Ramos (cell line): ENCODE results near the gene SKIC8.

Experiments used
- in situ Hi-C: fragments of 300-500 bp; cut with MboI; formaldehyde crosslinking; loops from one replicate; pipeline ENCODE4 v1.14.3; 2022; ENCODE audit warnings: low sequenced_read_pairs; ENCODE audit not compliant: unreplicated experiment

SKIC8 gene

DNA sequence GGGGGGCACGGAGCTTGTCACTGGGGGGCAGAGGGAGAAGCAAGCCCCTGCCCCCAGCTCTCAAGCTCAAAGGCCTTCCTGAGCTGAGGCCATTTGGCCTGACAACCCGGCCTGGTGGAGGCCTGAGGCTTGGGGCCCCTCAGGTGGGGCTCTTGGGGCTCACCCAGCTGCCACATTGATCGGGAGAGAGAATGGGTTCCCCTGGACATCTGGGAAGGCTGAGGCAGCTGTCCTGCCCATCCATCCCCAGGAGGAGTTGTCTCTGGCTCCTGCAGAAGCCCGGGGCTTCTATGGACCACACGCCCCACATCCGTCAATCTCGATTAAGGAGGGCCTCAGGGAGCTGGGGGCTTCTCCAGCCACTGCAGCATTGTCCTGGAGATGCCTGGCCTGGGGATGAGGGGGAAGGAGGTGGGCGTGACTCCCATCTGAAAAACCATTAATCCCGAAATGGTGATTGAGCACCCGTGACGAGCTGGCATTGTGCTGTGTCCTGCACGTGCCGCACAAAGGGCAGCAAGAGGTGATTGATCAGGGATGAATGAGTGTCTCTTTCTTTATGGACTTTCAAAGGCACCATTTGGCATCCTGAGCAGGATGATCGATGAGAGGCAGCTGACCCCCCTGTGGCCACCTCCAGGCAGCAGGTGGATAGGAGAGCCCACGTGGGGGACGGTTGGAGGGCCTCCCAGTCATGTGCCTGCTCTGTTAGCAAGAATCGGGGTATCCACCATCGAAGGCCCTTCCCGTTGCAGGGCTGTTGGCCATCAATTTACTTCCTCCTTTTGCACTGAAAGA lies 23.5 kb upstream of the SKIC8 start:
- in situ Hi-C loops: no loop called here

DNA sequence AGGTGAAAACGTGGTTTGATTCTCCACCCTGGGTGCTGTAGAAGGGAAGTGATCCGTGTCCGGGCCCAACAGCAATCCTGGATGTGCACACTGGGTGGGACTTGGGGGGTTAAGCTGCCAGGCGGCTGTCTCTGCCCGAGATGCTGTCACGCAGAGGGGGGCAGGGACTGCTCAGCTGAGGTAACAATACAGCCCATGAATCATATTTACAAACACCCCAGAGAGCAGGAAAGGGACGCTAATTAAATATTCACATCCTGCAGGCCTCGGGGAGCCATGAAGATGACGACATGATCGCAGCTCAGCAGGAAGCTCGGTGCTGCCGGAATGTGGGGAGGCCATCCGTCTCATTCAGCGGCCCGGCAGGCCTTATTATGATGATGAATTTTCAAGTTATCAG lies 22.8 kb upstream of the SKIC8 start:
- in situ Hi-C loops: no loop called here

- in situ Hi-C loops: no loop called here
Observed at GRCh38 chr15:78321786-78322185, 22.4 kb upstream of the SKIC8 start.

DNA sequence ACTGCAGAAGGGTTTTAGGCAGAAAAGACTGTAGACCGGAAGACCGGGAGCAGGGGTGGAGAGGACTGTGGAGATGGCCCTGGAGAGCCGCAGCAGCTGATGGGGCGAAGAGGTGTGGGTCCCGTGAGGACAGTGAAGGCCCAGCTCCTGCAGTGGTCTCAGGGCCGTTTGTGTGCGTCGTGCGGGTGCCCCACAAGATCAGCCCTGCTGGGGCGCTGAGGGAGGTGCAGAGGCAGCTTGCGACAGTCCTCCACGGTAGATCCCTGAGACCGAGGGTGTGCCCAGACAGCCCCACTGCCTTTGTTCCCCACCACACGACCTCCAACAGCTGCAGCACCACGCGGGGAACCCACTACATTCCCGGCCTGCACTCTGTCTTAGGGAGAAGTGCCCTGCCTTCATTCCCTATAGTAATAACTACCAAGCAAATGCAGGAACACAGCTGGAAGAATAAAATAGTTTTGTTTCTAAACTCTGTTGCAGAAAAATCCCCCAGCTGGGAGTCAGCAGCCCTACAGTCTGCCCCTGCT lies 21.7 kb upstream of the SKIC8 start:
- in situ Hi-C loops: no loop called here

- in situ Hi-C loops: no loop called here
Observed at GRCh38 chr15:78320183-78320582, 20.8 kb upstream of the SKIC8 start.

DNA sequence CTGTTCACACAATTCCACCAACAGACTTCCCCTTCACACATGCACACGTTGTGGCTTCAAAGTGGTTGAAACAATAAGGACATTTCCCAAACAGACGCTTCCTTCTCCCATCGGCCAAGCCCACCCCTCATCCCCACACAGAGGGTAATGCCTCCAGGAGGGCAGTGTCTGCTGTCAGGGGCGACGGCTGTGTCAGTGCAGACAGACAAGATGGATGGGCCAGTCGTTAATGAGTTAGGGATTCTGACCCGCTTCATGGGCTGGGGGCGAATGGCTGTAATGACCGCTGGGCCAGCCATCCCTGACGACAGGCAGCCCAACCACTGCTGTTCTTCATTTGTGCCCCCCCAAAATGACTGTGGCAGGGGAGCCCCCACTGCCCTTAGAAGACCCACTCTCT lies 20.2 kb upstream of the SKIC8 start:
- in situ Hi-C loops: loop anchor here (10.0 kb wide), 1 partner anchor 385 kb away; no protein-coding TSS in a partner anchor

DNA sequence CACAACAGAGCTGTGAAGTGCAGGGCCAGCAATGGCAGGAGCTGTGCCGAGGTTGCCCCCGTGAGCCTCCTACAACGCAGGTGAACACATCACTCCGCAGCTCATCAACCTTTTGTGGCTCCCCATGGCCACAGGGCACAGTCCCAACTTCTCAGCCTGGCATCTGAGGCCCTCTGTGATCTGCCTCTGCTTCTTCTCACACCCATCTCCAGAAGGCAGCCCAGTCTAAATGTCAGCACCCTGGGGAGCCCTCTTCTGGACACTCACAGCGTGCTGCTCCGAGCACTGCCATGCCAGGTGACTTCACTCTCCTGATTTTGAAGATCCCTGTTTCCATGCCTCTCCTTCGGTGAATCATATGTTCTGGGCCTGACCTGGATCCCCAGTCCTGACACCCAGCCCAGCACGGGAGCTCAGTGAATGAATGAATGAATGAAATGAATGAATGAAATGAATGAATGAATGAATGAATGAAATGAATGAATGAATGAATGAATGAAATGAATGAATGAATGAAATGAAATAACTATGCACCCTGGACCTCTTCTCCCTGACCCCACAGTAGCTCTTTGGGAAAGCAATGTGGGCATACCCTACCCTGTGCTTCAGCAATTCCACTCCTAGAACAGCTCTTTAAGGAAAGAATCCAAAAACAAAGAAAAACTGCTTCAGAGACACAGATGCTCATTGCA lies 17.9 kb upstream of the SKIC8 start:
- in situ Hi-C loops: loop anchor here (10.0 kb wide), 1 partner anchor 388 kb away; no protein-coding TSS in a partner anchor

GRCh38 chr15:78316283-78317083 lies 17.1 kb upstream of the SKIC8 start:
- in situ Hi-C loops: loop anchor here (10.0 kb wide), 1 partner anchor 388 kb away; no protein-coding TSS in a partner anchor

DNA sequence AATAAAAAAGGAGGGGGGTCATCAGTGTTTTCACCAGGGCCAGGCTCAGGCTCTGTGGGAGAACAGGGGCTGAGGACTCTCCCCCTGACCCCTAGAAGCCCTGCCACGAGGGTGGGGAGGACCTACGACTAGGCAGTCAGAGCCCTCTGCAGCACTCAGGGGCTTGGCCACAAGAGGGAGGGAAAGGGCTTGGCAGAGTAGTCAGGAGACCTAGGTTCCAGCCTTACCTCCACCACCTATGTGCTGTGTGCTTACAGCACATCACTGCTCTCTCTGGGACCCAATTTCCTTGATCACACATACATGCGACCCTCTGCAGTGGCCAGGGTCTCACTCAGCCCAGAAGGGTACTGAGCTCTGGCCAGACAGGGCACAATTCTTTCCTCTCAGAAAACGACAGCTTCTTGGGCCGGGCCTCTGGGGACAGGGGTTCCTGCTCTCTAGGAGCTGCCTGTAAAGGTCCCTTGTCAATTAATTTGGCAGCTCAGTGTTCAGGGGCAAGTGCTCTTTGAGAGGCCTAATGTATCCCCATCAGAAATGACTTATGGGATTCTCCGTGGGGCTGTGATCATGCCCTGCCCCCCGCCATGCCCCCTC lies 16.4 kb upstream of the SKIC8 start:
- in situ Hi-C loops: loop anchor here (10.0 kb wide), 1 partner anchor 389 kb away; no protein-coding TSS in a partner anchor

DNA sequence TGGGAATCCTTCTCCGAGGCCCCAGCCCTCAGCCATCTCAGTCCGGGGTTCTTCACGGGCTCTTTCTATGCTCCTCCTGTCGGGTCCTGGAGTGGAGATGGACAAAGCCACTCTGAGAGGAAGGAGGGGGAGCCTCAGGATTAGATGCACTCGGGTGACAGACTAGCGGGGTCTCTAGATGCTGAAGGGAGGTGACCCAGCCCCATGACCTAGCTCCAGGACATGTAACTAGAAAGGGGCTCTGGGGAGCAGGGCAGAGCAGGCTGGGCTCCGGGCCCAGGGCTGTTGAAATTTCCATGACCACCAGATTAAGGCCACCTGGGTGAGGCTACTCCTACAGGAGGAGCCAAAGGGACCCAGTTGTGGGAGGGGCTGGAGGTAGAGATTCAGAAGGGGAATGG lies 14.8 kb upstream of the SKIC8 start:
- in situ Hi-C loops: loop anchor here (10.0 kb wide), 1 partner anchor 391 kb away; no protein-coding TSS in a partner anchor

DNA sequence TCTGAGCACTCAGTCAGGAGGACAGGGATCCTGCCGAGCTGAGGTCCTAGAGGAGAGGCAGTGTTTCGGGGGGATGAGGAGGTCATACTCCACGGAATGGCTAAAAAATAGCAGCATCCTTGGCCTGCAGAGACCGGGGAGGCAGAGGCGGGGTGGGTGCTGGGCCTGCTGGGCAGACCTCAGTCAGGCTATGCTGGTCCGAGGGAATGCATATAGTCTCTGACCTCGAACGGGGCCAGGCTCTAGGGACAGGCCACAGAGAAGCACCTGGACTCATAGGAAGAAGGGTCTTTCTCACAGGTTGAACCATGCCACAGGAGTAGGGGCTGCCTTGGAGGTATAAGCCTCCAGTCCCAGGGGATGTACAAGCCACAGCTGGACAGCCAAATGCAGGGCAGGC lies 14.0 kb upstream of the SKIC8 start:
- in situ Hi-C loops: loop anchor here (10.0 kb wide), 1 partner anchor 391 kb away; no protein-coding TSS in a partner anchor

GRCh38 chr15:78312957-78313356 lies 13.5 kb upstream of the SKIC8 start:
- in situ Hi-C loops: loop anchor here (10.0 kb wide), 1 partner anchor 392 kb away; no protein-coding TSS in a partner anchor

DNA sequence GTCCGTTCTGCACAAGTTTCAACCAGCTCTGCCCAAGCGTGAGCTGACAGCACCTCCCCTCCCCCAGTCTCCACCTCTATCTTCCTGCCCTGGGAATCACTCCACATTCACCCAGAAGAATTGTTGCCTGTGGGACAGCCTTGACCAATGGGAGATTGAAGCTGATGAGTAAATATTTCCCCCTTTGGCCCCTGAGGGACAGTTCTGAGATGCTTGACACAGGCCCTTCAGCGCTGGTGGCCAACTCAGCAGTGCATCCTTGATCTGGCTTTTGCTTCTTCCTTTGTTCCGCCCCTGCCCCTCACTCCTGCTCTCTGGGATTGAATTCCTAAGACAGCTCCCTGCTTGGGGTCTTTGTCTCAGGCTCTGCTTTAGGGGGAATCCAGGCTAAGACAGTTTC lies 13.1 kb upstream of the SKIC8 start:
- in situ Hi-C loops: loop anchor here (10.0 kb wide), 1 partner anchor 392 kb away; no protein-coding TSS in a partner anchor

- in situ Hi-C loops: loop anchor here (10.0 kb wide), 1 partner anchor 394 kb away; no protein-coding TSS in a partner anchor
Observed at GRCh38 chr15:78311292-78311691, 11.9 kb upstream of the SKIC8 start.

- in situ Hi-C loops: no loop called here
Observed at GRCh38 chr15:78308422-78309032, 9.1 kb upstream of the SKIC8 start.

DNA sequence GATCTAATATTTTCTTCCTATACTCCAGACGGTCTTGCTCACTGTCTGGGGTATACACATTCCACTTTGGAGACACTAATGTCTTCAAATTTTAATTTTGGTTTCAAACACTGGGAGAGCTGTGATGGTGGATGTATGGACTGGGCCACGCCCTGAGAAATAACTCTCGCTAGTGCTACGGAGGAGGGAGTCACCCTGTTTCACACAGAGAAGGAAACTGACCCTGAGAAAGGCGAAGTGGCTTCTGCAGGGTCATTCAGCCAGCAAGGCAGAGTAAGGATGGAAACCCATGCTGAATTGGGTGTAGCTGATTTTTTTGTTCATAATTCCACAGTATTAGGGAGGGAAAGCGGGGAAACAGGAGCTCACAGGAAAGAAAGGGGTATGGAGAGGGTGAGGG lies 8.6 kb upstream of the SKIC8 start:
- in situ Hi-C loops: no loop called here

DNA sequence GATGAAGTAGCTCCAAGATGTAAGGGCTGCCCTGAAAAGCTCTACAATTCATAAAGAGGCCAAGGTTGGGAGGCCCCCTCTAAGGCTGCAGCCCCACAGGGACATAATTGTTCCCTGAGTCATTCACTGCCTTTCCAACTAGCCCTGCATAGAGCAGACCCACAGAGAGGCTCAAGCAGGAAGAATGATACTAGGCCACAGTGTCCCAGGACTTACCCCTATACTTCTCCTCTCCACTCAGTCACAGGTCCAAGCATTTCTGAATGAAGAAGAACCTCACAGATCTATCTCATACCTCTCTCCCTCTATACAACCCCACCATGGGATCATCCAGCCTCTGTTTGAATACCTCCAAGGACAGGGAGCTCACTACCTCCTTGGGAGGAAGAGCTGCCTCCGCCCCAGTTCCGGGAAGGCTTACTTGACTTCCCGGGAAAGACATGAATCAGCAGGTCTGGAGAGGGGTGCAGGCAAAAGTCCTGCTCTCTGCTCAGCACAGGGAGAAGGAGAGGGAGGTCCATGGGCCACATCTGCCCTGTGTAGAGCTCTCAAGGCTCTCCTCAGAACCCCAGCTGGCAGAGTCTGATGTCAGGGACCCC lies 6.9 kb upstream of the SKIC8 start:
- in situ Hi-C loops: no loop called here

GRCh38 chr15:78304216-78305066 lies 5.0 kb upstream of the SKIC8 start:
- in situ Hi-C loops: no loop called here
